Suprapubic skin (tissue), 4 donors: ENCODE data around the gene PARP8. TPM values are rescaled to one million over a fixed set of nuclear protein-coding genes. Genes with fewer than 3 reads are reported as not detected.

Source experiments
- DNase-seq, 2 donors: peaks; one replicate each; pipeline ENCODE4 v3.0.0-alpha.2; 2019; ENCODE audit warnings: low spot score in 2 of 2
- H3K27ac ChIP-seq: fragments of 200-600 bp; sonication (generic); one replicate; pipeline ENCODE4 v1.5.1; 2019
- H3K27me3 ChIP-seq: fragments of 200-600 bp; sonication (generic); one replicate; pipeline ENCODE4 v1.5.1; 2019
- H3K36me3 ChIP-seq: fragments of 200-600 bp; sonication (generic); one replicate; pipeline ENCODE4 v1.5.1; 2019
- H3K4me1 ChIP-seq: fragments of 200-600 bp; sonication (generic); one replicate; pipeline ENCODE4 v1.5.1; 2019
- H3K4me3 ChIP-seq: fragments of 200-600 bp; sonication (generic); one replicate; pipeline ENCODE4 v1.5.1; 2019; ENCODE audit warnings: mild to moderate bottlenecking
- H3K9me3 ChIP-seq: fragments of 200-600 bp; sonication (generic); one replicate; pipeline ENCODE4 v1.5.1; 2019
- CTCF ChIP-seq, 2 donors: fragments of 200-600 bp in 1 of 2; fragments of 450-650 bp in 1 of 2; sonication (generic) in 1 of 2; IDR thresholded peaks; one replicate each; pipeline ENCODE4 v1.5.1; 2016 to 2019; ENCODE audit warnings: antibody characterized with exemption in 2 of 2, mild to moderate bottlenecking in 1 of 2, moderate library complexity in 1 of 2
- EP300 ChIP-seq: sonication (generic); formaldehyde crosslinking; IDR thresholded peaks from one replicate; pipeline ENCODE4 v1.6.1; 2017; ENCODE audit warnings: antibody characterized with exemption
- POLR2A ChIP-seq, 2 donors: fragments of 450-650 bp; IDR thresholded peaks; one replicate each; pipeline ENCODE4 v1.6.1; 2017; ENCODE audit warnings: antibody characterized with exemption in 2 of 2, mild to moderate bottlenecking in 2 of 2, moderate library complexity in 2 of 2
- POLR2AphosphoS5 ChIP-seq, 3 donors: sonication (generic); formaldehyde crosslinking; IDR thresholded peaks; one replicate each; pipeline ENCODE4 v1.6.1; 2017; ENCODE audit warnings: antibody characterized with exemption in 3 of 3
- WGBS: methylation state at CpG from one replicate; pipeline ENCODE4 v1.1.5; 2018; 5-methylcytosine and 5-hydroxymethylcytosine counted together
- total RNA-seq, 4 donors: library from RNA; depleted of rRNA; stranded (reverse); fragments of >200 nt; gene quantifications; one replicate each; pipeline ENCODE4 v1.1.0, GENCODE V29; 2016

The PARP8 gene
- total RNA-seq, 4 donors from 2014 or later = 9.7 to 18.0 (median 13.2) TPM

GRCh38 chr5:50647726-50648125, 18.7 kb upstream of the PARP8 start:
- TF ChIP-seq POLR2AphosphoS5 (IDR thresholded peaks at IDR 0.05) (no peak), POLR2A (IDR thresholded peaks at IDR 0.05) (no peak), CTCF (IDR thresholded peaks at IDR 0.05) (no peak), EP300 (no peak)
- DNase-seq = no peak
- 63% methylated on average over 3 of the region's 3 CpGs for WGBS
- no peaks in the 10 kb centered on the region for H3K36me3 ChIP-seq
- no peaks in the 10 kb centered on the region for H3K4me1 ChIP-seq
- no peak overlapping the region for H3K27ac ChIP-seq
- no peaks in the 10 kb centered on the region for H3K27me3 ChIP-seq
- H3K9me3 ChIP-seq = no peaks in the 10 kb centered on the region
- no peak overlapping the region for H3K4me3 ChIP-seq

- no peak for TF ChIP-seq EP300
- TF ChIP-seq CTCF (IDR thresholded peaks at IDR 0.05) = no peak
- no peak for TF ChIP-seq POLR2AphosphoS5 (IDR thresholded peaks at IDR 0.05)
- no peak for TF ChIP-seq POLR2A (IDR thresholded peaks at IDR 0.05)
- WGBS = 67% methylated on average over 3 of the region's 3 CpGs
- DNase-seq = no peak
- peaks cover 9% of the 10 kb centered on the region for H3K4me1 ChIP-seq
- no peaks in the 10 kb centered on the region for H3K27me3 ChIP-seq
- no peak overlapping the region for H3K4me3 ChIP-seq
- no peak overlapping the region for H3K27ac ChIP-seq
- H3K9me3 ChIP-seq = no peaks in the 10 kb centered on the region
- H3K36me3 ChIP-seq = no peaks in the 10 kb centered on the region
Observed at GRCh38 chr5:50653946-50654345, 12.5 kb upstream of the PARP8 start.

GRCh38 chr5:50655067-50655809, 11.2 kb upstream of the PARP8 start:
- Histone ChIP-seq H3K9me3 (no peaks in the 10 kb centered on the region), H3K4me1 (peaks cover 9% of the 10 kb centered on the region), H3K27ac (no peak overlapping the region), H3K36me3 (no peaks in the 10 kb centered on the region), H3K27me3 (no peaks in the 10 kb centered on the region), H3K4me3 (no peak overlapping the region)
- WGBS = 50% methylated on average over 3 of the region's 3 CpGs
- DNase-seq = no peak
- TF ChIP-seq CTCF (IDR thresholded peaks at IDR 0.05) (no peak), EP300 (no peak), POLR2AphosphoS5 (IDR thresholded peaks at IDR 0.05) (no peak), POLR2A (IDR thresholded peaks at IDR 0.05) (no peak)

- WGBS = 37% methylated on average over 2 of the region's 2 CpGs
- Histone ChIP-seq H3K9me3 (no peaks in the 10 kb centered on the region), H3K27ac (no peak overlapping the region), H3K27me3 (no peaks in the 10 kb centered on the region), H3K36me3 (no peaks in the 10 kb centered on the region), H3K4me1 (peaks cover 9% of the 10 kb centered on the region), H3K4me3 (no peak overlapping the region)
- TF ChIP-seq POLR2A (IDR thresholded peaks at IDR 0.05) (no peak), POLR2AphosphoS5 (IDR thresholded peaks at IDR 0.05) (no peak), CTCF (IDR thresholded peaks at IDR 0.05) (no peak), EP300 (no peak)
- DNase-seq = no peak
Observed at GRCh38 chr5:50655810-50656205, 10.6 kb upstream of the PARP8 start.

GRCh38 chr5:50657044-50657443, 9.4 kb upstream of the PARP8 start:
- H3K27ac ChIP-seq = no peak overlapping the region
- no peak for TF ChIP-seq EP300
- TF ChIP-seq CTCF (IDR thresholded peaks at IDR 0.05) = no peak
- no peak for TF ChIP-seq POLR2AphosphoS5 (IDR thresholded peaks at IDR 0.05)
- no peak for TF ChIP-seq POLR2A (IDR thresholded peaks at IDR 0.05)
- no peaks in the 10 kb centered on the region for H3K27me3 ChIP-seq
- H3K4me3 ChIP-seq = no peak overlapping the region
- DNase-seq = no peak
- H3K36me3 ChIP-seq = no peaks in the 10 kb centered on the region
- peaks cover 9% of the 10 kb centered on the region for H3K4me1 ChIP-seq
- H3K9me3 ChIP-seq = no peaks in the 10 kb centered on the region
- 68% methylated on average over 5 of the region's 5 CpGs for WGBS
